IMR-90 (cell line): ENCODE measurements around the gene HAND1. TPM values are rescaled to one million over a fixed set of nuclear protein-coding genes. Genes with fewer than 3 reads are reported as not detected.

Experiments
- ATAC-seq: fragments of 200-7000 bp; cut with Tn5 transposase; 2 replicates; pipeline ENCODE4 v1.9.1; 2020; ENCODE audit warnings: low read depth, mild to moderate bottlenecking, moderate library complexity
- BruUV-seq: library from RNA; stranded (reverse); fragments of 400-500 nt; replicated peaks from 2 replicates; lab custom pipeline; 2021; lab: Mats Ljungman, UMichigan
- CTCF ChIA-PET: fragments of 300-600 bp; formaldehyde crosslinking; extraction: SDS; loops from one replicate; lab custom pipeline; 2021; ENCODE audit warnings: antibody characterized with exemption; lab: Yijun Ruan, JAX
- POLR2A ChIA-PET: fragments of 300-600 bp; sonication (Branson Sonifier 250); formaldehyde crosslinking; loops from one replicate; lab custom pipeline; 2022; ENCODE audit warnings: antibody characterized with exemption; ENCODE audit not compliant: unreplicated experiment; lab: Charles Lee
- DNase-seq: peaks from one replicate; pipeline ENCODE4 v3.0.0; 2013
- H2AFZ ChIP-seq: replicated peaks from 2 replicates; pipeline ENCODE3; 2013; ENCODE audit warnings: low read length, mild to moderate bottlenecking; ENCODE audit not compliant: poor library complexity
- H2AK5ac ChIP-seq: 2 replicates; pipeline ENCODE4 v1.6.1; 2013; ENCODE audit warnings: low read depth, low read length, inconsistent platforms
- H2AK9ac ChIP-seq: replicated peaks from 2 replicates; pipeline ENCODE3; 2013; ENCODE audit warnings: mild to moderate bottlenecking, low read depth, low read length, moderate library complexity; ENCODE audit not compliant: poor library complexity
- H2BK120ac ChIP-seq: 2 replicates; pipeline ENCODE4 v1.6.1; 2013; ENCODE audit warnings: low read depth, low read length, inconsistent platforms
- H2BK15ac ChIP-seq: 3 replicates; pipeline ENCODE4 v1.6.1; 2013; ENCODE audit warnings: low read depth, low read length, inconsistent platforms
- H2BK20ac ChIP-seq: 2 replicates; pipeline ENCODE4 v1.6.1; 2013; ENCODE audit warnings: low read depth, mild to moderate bottlenecking, inconsistent platforms, low read length, moderate library complexity
- H2BK5ac ChIP-seq: 2 replicates; pipeline ENCODE4 v1.6.1; 2013; ENCODE audit warnings: mild to moderate bottlenecking, low read depth, low read length, inconsistent platforms; ENCODE audit not compliant: poor library complexity, severe bottlenecking
- H3K14ac ChIP-seq: replicated peaks from 2 replicates; pipeline ENCODE4 v1.6.1; 2013; ENCODE audit warnings: low read depth, low read length, inconsistent platforms
- H3K18ac ChIP-seq: 2 replicates; pipeline ENCODE4 v1.6.1; 2013; ENCODE audit warnings: low read depth, low read length, control low read depth
- H3K23ac ChIP-seq: 2 replicates; pipeline ENCODE4 v1.6.1; 2013; ENCODE audit warnings: low read depth, low read length, inconsistent platforms
- H3K27ac ChIP-seq: 2 replicates; pipeline ENCODE4 v1.5.1; 2013; ENCODE audit warnings: mild to moderate bottlenecking, control low read depth, low read length; ENCODE audit not compliant: insufficient read depth
- H3K27me3 ChIP-seq: 2 replicates; pipeline ENCODE4 v1.6.1; 2013; ENCODE audit warnings: low read length; ENCODE audit not compliant: control insufficient read depth, insufficient read depth
- H3K36me3 ChIP-seq: 2 replicates; pipeline ENCODE4 v1.6.1; 2013; ENCODE audit warnings: low read length, mixed read lengths; ENCODE audit not compliant: control insufficient read depth, insufficient read depth
- H3K4ac ChIP-seq: 2 replicates; pipeline ENCODE4 v1.6.1; 2013; ENCODE audit warnings: low read depth, low read length, inconsistent platforms
- H3K4me1 ChIP-seq: 2 replicates; pipeline ENCODE4 v1.6.1; 2013; ENCODE audit warnings: low read length, mixed read lengths; ENCODE audit not compliant: control insufficient read depth, insufficient read depth
- H3K4me2 ChIP-seq: 2 replicates; pipeline ENCODE4 v1.6.1; 2013; ENCODE audit warnings: low read depth, mild to moderate bottlenecking, control low read depth, low read length, moderate library complexity
- H3K4me3 ChIP-seq: 2 replicates; pipeline ENCODE4 v1.5.1; 2013; ENCODE audit warnings: low read depth, mild to moderate bottlenecking, control low read depth, low read length, moderate library complexity; ENCODE audit not compliant: insufficient read depth
- H3K56ac ChIP-seq: 2 replicates; pipeline ENCODE4 v1.6.1; 2013; ENCODE audit warnings: low read length, inconsistent platforms; ENCODE audit not compliant: insufficient read depth; ENCODE audit errors: extremely low read depth
- H3K79me1 ChIP-seq, 2 experiments: 2 replicates each; pipeline ENCODE4 v1.6.1; 2013; ENCODE audit warnings: low read length in 2 of 2, inconsistent platforms in 1 of 2, low read depth in 1 of 2
- H3K9ac ChIP-seq: 2 replicates; pipeline ENCODE4 v1.6.1; 2013; ENCODE audit warnings: low read depth, low read length, control low read depth
- H3K9me1 ChIP-seq: 2 replicates; pipeline ENCODE4 v1.6.1; 2013; ENCODE audit warnings: low read length, inconsistent platforms; ENCODE audit not compliant: insufficient read depth
- H3K9me3 ChIP-seq: 2 replicates; pipeline ENCODE4 v1.6.1; 2013; ENCODE audit warnings: low read length; ENCODE audit not compliant: control insufficient read depth, insufficient read depth
- H4K20me1 ChIP-seq: 2 replicates; pipeline ENCODE4 v1.6.1; 2013; ENCODE audit warnings: low read length, inconsistent platforms; ENCODE audit not compliant: insufficient read depth
- H4K5ac ChIP-seq: 2 replicates; pipeline ENCODE4 v1.6.1; 2013; ENCODE audit warnings: mild to moderate bottlenecking, low read depth, low read length, control low read depth
- H4K8ac ChIP-seq, 2 experiments: 2 replicates each; pipeline ENCODE4 v1.6.1; 2013; ENCODE audit warnings: low read depth in 2 of 2, low read length in 2 of 2, control low read depth in 1 of 2, inconsistent platforms in 1 of 2
- H4K91ac ChIP-seq: 2 replicates; pipeline ENCODE4 v1.6.1; 2013; ENCODE audit warnings: low read depth, low read length, inconsistent platforms; ENCODE audit not compliant: insufficient read depth
- CEBPB ChIP-seq: IDR thresholded peaks from 2 replicates; pipeline ENCODE4 v1.6.1; 2012; ENCODE audit warnings: low read depth, low read length, improper control_type of control experiment
- FOS ChIP-seq: fragments of 150-350 bp; IDR thresholded peaks from 2 replicates; pipeline ENCODE4 v1.6.1; 2016; ENCODE audit warnings: low read depth, low read length
- WGBS, 2 experiments: methylation state at CpG; one replicate each; pipeline versions ENCODE4 v1.1.5 to v1.1.7; 2013; ENCODE audit warnings: missing lambda C conversion rate in 2 of 2; ENCODE audit not compliant: insufficient read length in 1 of 2; ENCODE audit errors: extremely low coverage in 2 of 2; 5-methylcytosine and 5-hydroxymethylcytosine counted together
- dilution Hi-C: fragments of 300-500 bp; cut with HindIII; formaldehyde crosslinking; loops from one replicate; pipeline ENCODE4 v1.14.3; 2018; ENCODE audit warnings: low sequenced_read_pairs; ENCODE audit not compliant: unreplicated experiment
- in situ Hi-C: fragments of 300-500 bp; cut with MboI; formaldehyde crosslinking; loops from 3 replicates; pipeline ENCODE4 v1.14.3; 2019; ENCODE audit warnings: low sequenced_read_pairs, inconsistent platforms, mixed read lengths
- intact Hi-C: fragments of 100-400 bp; cut with micrococcal nuclease; formaldehyde crosslinking; loops from 2 replicates; pipeline ENCODE4 v1.10.0; 2022
- polyA plus RNA-seq, 3 experiments: library from polyadenylated mRNA; depleted of rRNA; stranded (reverse); fragments of >200 nt; gene quantifications; 2 replicates each; pipeline ENCODE4 v1.2.3, GENCODE V29; 2012; ENCODE audit warnings: low replicate concordance in 1 of 3
- total RNA-seq: library from RNA; depleted of rRNA; stranded (reverse); fragments of >200 nt; gene quantifications from 2 replicates; pipeline ENCODE4 v1.2.3, GENCODE V29; 2012
- TF ChIP-seq, protein P1 (sequence below): fragments of 150-350 bp; IDR thresholded peaks from 2 replicates; pipeline ENCODE4 v1.6.1; 2017; ENCODE audit warnings: mild to moderate bottlenecking, antibody characterized with exemption, low read length, low read depth

HAND1 gene
- total and polyA plus RNA-seq, 2 of the 4 experiments (the other 2 are of a cell fraction), result not detected

DNA sequence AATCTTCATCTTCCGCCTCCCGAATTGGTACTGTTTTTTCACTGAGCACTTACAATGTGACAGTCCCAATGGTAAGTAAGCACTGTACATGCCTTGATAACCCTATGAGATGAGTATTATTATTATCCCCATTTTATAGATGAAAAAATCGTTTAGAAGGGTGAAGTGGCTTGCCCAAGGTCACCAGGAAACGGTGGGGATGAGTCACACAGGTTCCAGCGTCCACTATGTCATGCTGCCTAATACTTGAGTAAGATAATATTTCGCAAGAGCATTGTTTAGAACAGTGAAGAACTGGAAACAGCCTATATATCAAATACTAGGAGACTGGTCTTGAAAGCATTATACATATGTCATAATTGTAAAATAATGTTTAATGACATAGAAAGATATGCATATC lies 12.9 kb downstream of the HAND1 start:
- peaks cover 2% of the 10 kb centered on the region; the same call in 1 of the 2 replicates for H3K4me1 ChIP-seq
- H4K8ac ChIP-seq, result no peak overlapping the region
- DNase-seq (peak; percentile 74), ATAC-seq (peak; percentile 7; the same call in 1 of the 2 replicates)
- H4K5ac ChIP-seq, result no peak overlapping the region
- no peak overlapping the region for H2BK15ac ChIP-seq
- no peak overlapping the region for H3K27ac ChIP-seq
- dilution Hi-C loops, result no loop called here
- no peak overlapping the region for H2AK5ac ChIP-seq
- H3K4me2 ChIP-seq, result no peak overlapping the region
- H3K14ac ChIP-seq, result no peak overlapping the region
- TF ChIP-seq FOS (peak; percentile 62), CEBPB (peak; percentile 97)
- TF ChIP-seq, protein P1, sequence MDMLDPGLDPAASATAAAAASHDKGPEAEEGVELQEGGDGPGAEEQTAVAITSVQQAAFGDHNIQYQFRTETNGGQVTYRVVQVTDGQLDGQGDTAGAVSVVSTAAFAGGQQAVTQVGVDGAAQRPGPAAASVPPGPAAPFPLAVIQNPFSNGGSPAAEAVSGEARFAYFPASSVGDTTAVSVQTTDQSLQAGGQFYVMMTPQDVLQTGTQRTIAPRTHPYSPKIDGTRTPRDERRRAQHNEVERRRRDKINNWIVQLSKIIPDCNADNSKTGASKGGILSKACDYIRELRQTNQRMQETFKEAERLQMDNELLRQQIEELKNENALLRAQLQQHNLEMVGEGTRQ, result no peak
- no peak overlapping the region for H2BK120ac ChIP-seq
- H4K91ac ChIP-seq, result no peak overlapping the region
- no peak overlapping the region for H3K56ac ChIP-seq
- H2BK20ac ChIP-seq, result no peak overlapping the region
- H3K23ac ChIP-seq, result no peak overlapping the region
- no peaks in the 10 kb centered on the region for H3K79me1 ChIP-seq
- no peak overlapping the region for H2AFZ ChIP-seq
- peaks cover 3% of the 10 kb centered on the region; the same call in 1 of the 2 replicates for H4K20me1 ChIP-seq
- H2BK5ac ChIP-seq, result no peak overlapping the region
- no peak overlapping the region for H3K4me3 ChIP-seq
- no peak overlapping the region for H2AK9ac ChIP-seq
- POLR2A ChIA-PET, result no interaction called here
- peaks cover 11% of the 10 kb centered on the region for H3K27me3 ChIP-seq
- intact Hi-C loops, result loop anchor here (5.0 kb wide), 2 partner anchors 347 to 393 kb away; no protein-coding TSS in a partner anchor
- no peak overlapping the region for H3K4ac ChIP-seq
- H3K9ac ChIP-seq, result no peak overlapping the region
- in situ Hi-C loops, result loop anchor here (5.0 to 25.0 kb wide), 2 partner anchors 142 to 347 kb away; no protein-coding TSS in a partner anchor
- no peaks in the 10 kb centered on the region for H3K36me3 ChIP-seq
- no peak overlapping the region for H3K18ac ChIP-seq
- WGBS, 2 experiments, result no CpG with 5 or more reads among the region's 6 CpGs
- no TSS peak for BruUV-seq
- H3K9me3 ChIP-seq, result no peaks in the 10 kb centered on the region
- H3K9me1 ChIP-seq, result no peaks in the 10 kb centered on the region
- CTCF ChIA-PET, result interaction anchor here (0.6 kb wide), 1 partner anchor 618 kb away, joined by 3 read pairs; no protein-coding TSS in a partner anchor
